Measurements from ENCODE around the gene TBC1D7.

DNA sequence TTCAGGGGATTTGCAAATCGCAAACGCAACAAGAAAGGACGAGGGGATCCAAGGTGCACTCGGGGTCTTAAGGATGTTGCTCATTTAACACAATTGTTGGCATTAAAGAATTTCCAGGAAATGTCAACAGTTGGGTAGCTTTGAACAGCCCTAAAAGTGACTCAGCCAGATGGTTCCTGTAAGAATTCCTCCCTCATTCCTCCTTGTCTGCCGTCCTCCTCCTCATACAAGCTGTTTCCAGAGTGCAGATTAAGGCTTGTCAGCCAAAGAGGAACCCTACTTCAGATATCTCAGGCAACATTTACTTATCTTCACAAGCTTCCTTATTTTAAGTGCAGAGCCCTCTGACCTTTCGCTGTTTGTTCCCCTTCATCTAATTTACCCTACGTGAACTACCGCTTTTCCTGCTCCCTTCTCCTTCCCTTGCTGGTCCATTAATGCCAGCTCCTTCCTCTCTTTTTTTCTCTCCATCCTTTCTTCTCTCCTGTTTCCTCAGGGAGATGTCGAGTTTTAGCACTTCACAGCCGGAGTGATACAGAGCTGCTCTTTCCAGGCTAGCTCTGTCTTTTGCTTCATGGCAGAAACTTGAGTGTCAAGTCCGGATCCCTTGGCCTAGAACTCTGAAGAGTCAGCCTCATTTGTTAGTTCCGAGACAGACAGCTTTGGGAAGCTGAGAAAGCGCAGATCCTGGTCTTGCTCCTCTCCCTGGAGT lies 26.1 kb upstream of the TBC1D7 start:
- TF ChIP-seq POLR2A (IDR thresholded peaks at IDR 0.05; ENCODE audit: low read depth, low read length) (no peak), POLR2AphosphoS5 (IDR thresholded peaks at IDR 0.05; ENCODE audit: low read depth, low read length) (no peak)

All from GM12892 (cell line).